Spleen (tissue), 13 donors: Measurements from ENCODE around the gene SGIP1. TPM values are rescaled to one million over a fixed set of nuclear protein-coding genes. Genes with fewer than 3 reads are reported as not detected.

Experiments
- DNase-seq: peaks from one replicate; pipeline ENCODE4 v3.0.0-alpha.2; 2020
- H3K27ac ChIP-seq, 8 donors: fragments of 200-600 bp; sonication (generic) in 7 of 8; 1 replicate in 4 of 8; 2 replicates in 4 of 8; pipeline versions ENCODE4 v1.5.0 to v1.8.0; 2016 to 2021; ENCODE audit warnings: inconsistent platforms in 4 of 8, mild to moderate bottlenecking in 4 of 8, moderate library complexity in 1 of 8
- H3K27me3 ChIP-seq, 7 donors: fragments of 200-600 bp; sonication (generic) in 6 of 7; replicated peaks in 1 of 7; 1 replicate in 4 of 7; 2 replicates in 3 of 7; pipeline versions ENCODE4 v1.5.0 to v1.8.0; 2016 to 2021; ENCODE audit warnings: inconsistent platforms in 3 of 7, mild to moderate bottlenecking in 1 of 7
- H3K36me3 ChIP-seq, 6 donors: fragments of 200-600 bp; sonication (generic) in 5 of 6; 1 replicate in 4 of 6; 2 replicates in 2 of 6; pipeline versions ENCODE4 v1.5.0 to v1.8.0; 2016 to 2021; ENCODE audit warnings: inconsistent platforms in 2 of 6
- H3K4me1 ChIP-seq, 6 donors: fragments of 200-600 bp; sonication (generic) in 5 of 6; 1 replicate in 3 of 6; 2 replicates in 3 of 6; pipeline versions ENCODE4 v1.5.0 to v1.8.0; 2016 to 2021; ENCODE audit warnings: inconsistent platforms in 3 of 6
- H3K4me3 ChIP-seq, 8 donors: fragments of 200-600 bp; sonication (generic) in 7 of 8; 1 replicate in 4 of 8; 2 replicates in 4 of 8; pipeline versions ENCODE4 v1.5.0 to v1.8.0; 2016 to 2021; ENCODE audit warnings: inconsistent platforms in 4 of 8, mild to moderate bottlenecking in 4 of 8, moderate library complexity in 2 of 8
- H3K9me3 ChIP-seq, 8 donors: fragments of 200-600 bp; sonication (generic) in 7 of 8; 1 replicate in 4 of 8; 2 replicates in 4 of 8; pipeline versions ENCODE4 v1.5.0 to v1.8.0; 2016 to 2021; ENCODE audit warnings: inconsistent platforms in 4 of 8
- CTCF ChIP-seq, 11 experiments: fragments of 200-600 bp in 7 of 11; fragments of 450-650 bp in 4 of 11; sonication (generic) in 4 of 11; IDR thresholded peaks in 8 of 11; conservative IDR thresholded peaks in 3 of 11; 1 replicate in 7 of 11; 2 replicates in 4 of 11; pipeline versions ENCODE4 v1.4.0 to v1.8.0; 2016 to 2021; ENCODE audit warnings: antibody characterized with exemption in 11 of 11, inconsistent platforms in 4 of 11, mild to moderate bottlenecking in 1 of 11
- POLR2A ChIP-seq, 3 donors: fragments of 450-650 bp; IDR thresholded peaks; one replicate each; pipeline ENCODE4 v1.5.1; 2017; ENCODE audit warnings: antibody characterized with exemption in 3 of 3, mild to moderate bottlenecking in 1 of 3
- POLR2AphosphoS5 ChIP-seq, 3 donors: sonication (generic); formaldehyde crosslinking; IDR thresholded peaks; one replicate each; pipeline ENCODE4 v1.5.1; 2017; ENCODE audit warnings: antibody characterized with exemption in 3 of 3
- WGBS, 5 donors: extraction: QIAGEN DNeasy Blood & Tissue Kit in 3 of 5; methylation state at CpG; one replicate each; pipeline versions ENCODE4 v1.1.5 to v1.1.7; 2013 to 2018; 5-methylcytosine and 5-hydroxymethylcytosine counted together
- intact Hi-C: fragments of 100-400 bp; cut with DNase I; formaldehyde crosslinking; loops from one replicate; pipeline ENCODE4 v1.15.0; 2023; ENCODE audit warnings: low total_unique reads
- long read RNA-seq, 2 donors: transcript quantifications; one replicate each; lab custom pipeline, GENCODE V29; 2026
- polyA plus RNA-seq, 3 donors: library from polyadenylated mRNA; stranded (reverse); fragments of 200-250 nt; gene quantifications; one replicate each; pipeline ENCODE4 v1.2.1, GENCODE V29; 2013
- total RNA-seq, 7 donors: library from RNA; depleted of rRNA in 3 of 7; stranded (reverse); fragments of >200 nt in 3 of 7; fragmentation: NEBNext Ultra II Directional in 4 of 7; extraction: Animal tissue kit (Norgen Biotek cat#: 25700) in 4 of 7; gene quantifications; one replicate each; pipeline versions ENCODE4 v1.1.0 to v1.2.1, GENCODE V29; 2016 to 2021
- donor health status: healthy with polysubstance abuse.
- donor health status: DM: no; HTN: no; CAD: no; lungs with moderate emphysema.
- donor health status: DM: no; HTN: no; CAD: no.
- donor health status: Bipolar disorder and iron deficiency.
- donor health status: healthy.
- donor health status: DM: no; HTN: no; CAD: no.
- donor health status: DM: yes; HTN: yes; CAD: no.

SGIP1 gene
- total RNA-seq (1 to 10 TPM in 3 of 7 donors, under 1 TPM in 2, not detected in 2; 0.60 to 1.6 (median 1.0) TPM), polyA plus RNA-seq (under 1 TPM; 0.13 to 0.14 (median 0.13) TPM)
- long read RNA-seq, donor 1 = 0 reads
- long read RNA-seq, donor 2 = 0 reads

GRCh38 chr1:66533804-66534740 is at the start of gene SGIP1:
TSS of gene SGIP1 (plus strand) at chr1:66534153. CDS start at chr1:66534359, 206 bp downstream.
- WGBS, 5 donors = 24 to 30% (median 25%) methylated on average over 25 of the region's 25 CpGs

GRCh38 chr1:66489151-66489550 is 44.8 kb upstream of the SGIP1 start:
- Histone ChIP-seq H3K4me1 (peaks cover 0 to 17% (median 0%) of the 10 kb centered on the region in 6 donors), H3K9me3 (no peaks in the 10 kb centered on the region), H3K4me3 (no peak overlapping the region), H3K27me3 (no peaks in the 10 kb centered on the region), H3K36me3 (no peaks in the 10 kb centered on the region), H3K27ac (no peak overlapping the region)
- no peak for DNase-seq
- intact Hi-C loops = no loop called here
- WGBS, 5 donors = 42 to 54% (median 44%) methylated on average over 2 of the region's 2 CpGs
- TF ChIP-seq POLR2A (IDR thresholded peaks at IDR 0.05) (no peak), CTCF (IDR thresholded peaks at IDR 0.05 in 8 of 11, conservative IDR thresholded peaks at IDR 0.05 in 3 of 11) (no peak), POLR2AphosphoS5 (IDR thresholded peaks at IDR 0.05) (no peak)

More at GRCh38 chr1:66533804-66534740, at the start of gene SGIP1:
- TF ChIP-seq POLR2AphosphoS5 (IDR thresholded peaks at IDR 0.05) (no peak), POLR2A (IDR thresholded peaks at IDR 0.05) (no peak), CTCF (IDR thresholded peaks at IDR 0.05 in 8 of 11, conservative IDR thresholded peaks at IDR 0.05 in 3 of 11) (no peak)
- intact Hi-C loops = no loop called here
- no peak for DNase-seq
- peaks cover 0 to 22% (median 13%) of the 10 kb centered on the region in 6 donors for H3K4me1 ChIP-seq
- no peaks in the 10 kb centered on the region for H3K36me3 ChIP-seq
- H3K9me3 ChIP-seq = no peaks in the 10 kb centered on the region
- peak within 1 kb of the TSS in 6 of 8 donors; percentile 15 to 55 (median 26) for H3K4me3 ChIP-seq
- no peak within 1 kb of the TSS for H3K27ac ChIP-seq
- H3K27me3 ChIP-seq = peaks cover 0 to 45% (median 21%) of the 10 kb centered on the region in 7 donors

- peaks cover 0 to 17% (median 0%) of the 10 kb centered on the region in 6 donors for H3K4me1 ChIP-seq
- no peaks in the 10 kb centered on the region for H3K9me3 ChIP-seq
- H3K27ac ChIP-seq = no peak overlapping the region
- no peaks in the 10 kb centered on the region for H3K27me3 ChIP-seq
- TF ChIP-seq POLR2AphosphoS5 (IDR thresholded peaks at IDR 0.05) (no peak), POLR2A (IDR thresholded peaks at IDR 0.05) (no peak), CTCF (IDR thresholded peaks at IDR 0.05 in 8 of 11, conservative IDR thresholded peaks at IDR 0.05 in 3 of 11) (no peak)
- no peak overlapping the region for H3K4me3 ChIP-seq
- no peaks in the 10 kb centered on the region for H3K36me3 ChIP-seq
- intact Hi-C loops = no loop called here
- 38 to 76% (median 50%) methylated on average over 2 of the region's 2 CpGs for WGBS, 5 donors
- DNase-seq = no peak
These were observed 43.9 kb upstream of the SGIP1 start for GRCh38 chr1:66489972-66490601.
